HFF-Myc (cell line): ENCODE data around the gene SPG7.

Experiments
- DNase-seq: peaks from one replicate; pipeline ENCODE4 v3.0.0-alpha.2; 2011; ENCODE audit warnings: low read depth; ENCODE audit errors: extremely low read depth
- H3K4me3 ChIP-seq: replicated peaks from 2 replicates; pipeline ENCODE4 v1.5.1; 2011; ENCODE audit warnings: low read depth, mild to moderate bottlenecking, control low read depth, low read length
- TF ChIP-seq, protein P1 (sequence below): IDR thresholded peaks from 2 replicates; pipeline ENCODE4 v1.5.1; 2012; ENCODE audit warnings: mild to moderate bottlenecking, low read depth, low read length, control low read depth; ENCODE audit errors: missing control alignments

Gene SPG7

DNA sequence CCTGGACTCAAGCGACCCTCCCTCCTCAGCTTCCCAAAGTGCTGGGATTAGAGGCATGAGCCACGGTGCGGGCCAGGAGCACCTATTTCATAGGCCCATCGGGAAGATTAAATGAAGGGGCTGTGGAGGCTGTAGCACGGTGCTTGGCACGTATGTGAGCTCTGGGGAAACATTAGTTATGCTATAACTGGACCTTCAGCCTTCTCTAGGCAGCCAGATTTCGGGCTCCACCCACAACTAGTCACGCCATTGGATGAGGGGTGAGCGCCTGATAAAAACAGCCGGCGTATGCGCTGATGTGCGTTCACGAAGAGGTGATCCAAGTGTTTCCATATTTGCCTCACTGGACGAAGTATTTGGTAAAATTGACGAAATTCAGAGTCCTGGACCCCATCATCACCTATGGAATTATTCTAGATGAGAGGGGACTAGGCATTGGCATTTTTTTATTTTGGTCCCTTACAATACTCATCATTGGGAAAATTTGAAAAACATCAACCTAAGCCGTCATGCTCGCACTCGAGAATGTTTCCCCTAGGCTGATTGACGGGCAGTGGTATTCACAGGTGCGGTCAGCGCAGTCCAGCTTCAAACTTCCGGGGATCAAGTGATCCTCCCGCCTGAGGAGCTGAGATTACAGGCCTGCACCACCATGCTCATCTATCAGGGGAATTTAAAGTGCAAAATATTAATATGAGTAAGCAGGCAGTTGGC lies 16.1 kb upstream of the SPG7 start:
- H3K4me3 ChIP-seq, result peak overlapping the region; percentile 86
- no peak for DNase-seq
- TF ChIP-seq, protein P1, sequence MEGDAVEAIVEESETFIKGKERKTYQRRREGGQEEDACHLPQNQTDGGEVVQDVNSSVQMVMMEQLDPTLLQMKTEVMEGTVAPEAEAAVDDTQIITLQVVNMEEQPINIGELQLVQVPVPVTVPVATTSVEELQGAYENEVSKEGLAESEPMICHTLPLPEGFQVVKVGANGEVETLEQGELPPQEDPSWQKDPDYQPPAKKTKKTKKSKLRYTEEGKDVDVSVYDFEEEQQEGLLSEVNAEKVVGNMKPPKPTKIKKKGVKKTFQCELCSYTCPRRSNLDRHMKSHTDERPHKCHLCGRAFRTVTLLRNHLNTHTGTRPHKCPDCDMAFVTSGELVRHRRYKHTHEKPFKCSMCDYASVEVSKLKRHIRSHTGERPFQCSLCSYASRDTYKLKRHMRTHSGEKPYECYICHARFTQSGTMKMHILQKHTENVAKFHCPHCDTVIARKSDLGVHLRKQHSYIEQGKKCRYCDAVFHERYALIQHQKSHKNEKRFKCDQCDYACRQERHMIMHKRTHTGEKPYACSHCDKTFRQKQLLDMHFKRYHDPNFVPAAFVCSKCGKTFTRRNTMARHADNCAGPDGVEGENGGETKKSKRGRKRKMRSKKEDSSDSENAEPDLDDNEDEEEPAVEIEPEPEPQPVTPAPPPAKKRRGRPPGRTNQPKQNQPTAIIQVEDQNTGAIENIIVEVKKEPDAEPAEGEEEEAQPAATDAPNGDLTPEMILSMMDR, result no peak

DNA sequence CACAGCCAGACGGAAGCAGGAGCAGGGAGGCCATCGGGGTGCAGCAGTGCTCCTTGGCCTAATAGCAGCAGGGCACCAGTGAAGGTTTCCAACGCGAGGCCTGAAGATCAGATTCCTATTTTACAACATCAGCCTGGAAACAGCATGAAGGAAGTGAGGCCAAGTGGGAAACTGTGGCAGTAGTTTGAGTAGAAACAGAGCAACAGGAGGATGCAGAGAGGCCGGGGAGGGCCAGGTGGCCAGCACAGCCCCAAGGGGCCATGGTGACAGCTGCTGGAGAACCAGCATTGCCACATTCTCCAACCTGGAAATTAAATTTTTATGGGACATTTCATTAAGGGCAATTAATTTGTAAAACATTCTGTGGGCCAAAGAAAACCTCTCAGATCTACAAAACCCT lies 14.4 kb upstream of the SPG7 start:
- TF ChIP-seq, protein P1, result no peak
- no peak for DNase-seq
- no peak overlapping the region for H3K4me3 ChIP-seq

DNA sequence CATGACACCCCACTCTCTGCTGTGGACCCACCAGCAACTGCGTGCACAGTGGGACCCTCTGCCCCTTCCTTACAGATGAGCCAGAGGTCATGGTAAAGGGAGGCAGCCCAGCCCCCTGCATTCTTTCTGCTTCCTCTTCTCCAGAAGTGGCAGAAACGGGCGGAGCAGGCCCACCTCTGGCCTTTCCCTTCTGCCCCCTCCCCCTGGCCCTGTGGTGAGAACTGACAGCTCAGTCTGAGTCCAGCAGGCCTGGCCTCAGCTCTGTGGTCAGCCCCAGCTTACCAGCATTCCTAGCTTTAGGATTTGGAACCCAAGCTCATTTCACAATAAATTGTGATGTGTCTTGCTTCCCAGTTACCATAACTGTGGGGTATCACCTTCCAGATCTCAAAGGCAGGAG lies 13.1 kb upstream of the SPG7 start:
- no peak overlapping the region for H3K4me3 ChIP-seq
- DNase-seq, result no peak
- TF ChIP-seq, protein P1, result no peak

DNA sequence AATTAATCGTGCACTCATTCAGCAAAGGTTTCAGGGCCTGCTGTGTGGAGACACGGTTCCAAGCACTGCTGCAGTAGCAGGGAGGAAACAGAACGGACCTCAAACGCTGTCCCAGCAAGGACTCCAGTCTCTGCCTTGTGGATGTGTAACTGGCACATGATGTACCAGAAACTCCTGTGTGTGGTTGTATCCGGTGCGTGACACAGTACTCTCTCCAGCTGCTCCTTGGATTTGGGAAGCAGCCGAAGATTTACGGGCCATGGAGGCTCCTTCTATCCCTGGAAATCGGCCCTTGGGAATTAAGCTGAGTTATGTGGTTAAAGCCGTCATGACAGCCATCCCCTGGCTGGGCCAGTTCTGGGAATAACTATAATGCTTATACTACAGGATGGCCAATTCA lies 9.4 kb upstream of the SPG7 start:
- TF ChIP-seq, protein P1, result no peak
- H3K4me3 ChIP-seq, result no peak overlapping the region
- no peak for DNase-seq

DNA sequence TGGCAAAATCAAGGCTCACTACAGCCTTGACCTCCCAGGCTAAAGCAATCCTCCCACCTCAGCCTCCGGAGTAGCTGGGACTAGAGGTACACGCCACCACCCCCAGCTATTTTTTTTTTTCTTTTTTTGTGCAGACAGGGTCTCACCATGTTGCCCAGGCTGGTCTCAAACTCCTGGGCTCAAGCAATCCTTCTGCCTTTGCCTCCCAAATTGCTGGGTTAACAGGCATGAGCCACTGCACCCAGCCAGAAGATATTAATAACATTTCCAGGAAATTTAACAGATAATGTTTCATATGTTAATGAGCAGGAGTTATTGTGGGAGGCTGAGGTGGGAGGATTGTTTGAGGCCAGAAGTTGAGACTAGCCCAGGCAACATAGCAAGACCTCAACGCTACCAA lies 8.4 kb upstream of the SPG7 start:
- H3K4me3 ChIP-seq, result no peak overlapping the region
- TF ChIP-seq, protein P1, result no peak
- no peak for DNase-seq

DNA sequence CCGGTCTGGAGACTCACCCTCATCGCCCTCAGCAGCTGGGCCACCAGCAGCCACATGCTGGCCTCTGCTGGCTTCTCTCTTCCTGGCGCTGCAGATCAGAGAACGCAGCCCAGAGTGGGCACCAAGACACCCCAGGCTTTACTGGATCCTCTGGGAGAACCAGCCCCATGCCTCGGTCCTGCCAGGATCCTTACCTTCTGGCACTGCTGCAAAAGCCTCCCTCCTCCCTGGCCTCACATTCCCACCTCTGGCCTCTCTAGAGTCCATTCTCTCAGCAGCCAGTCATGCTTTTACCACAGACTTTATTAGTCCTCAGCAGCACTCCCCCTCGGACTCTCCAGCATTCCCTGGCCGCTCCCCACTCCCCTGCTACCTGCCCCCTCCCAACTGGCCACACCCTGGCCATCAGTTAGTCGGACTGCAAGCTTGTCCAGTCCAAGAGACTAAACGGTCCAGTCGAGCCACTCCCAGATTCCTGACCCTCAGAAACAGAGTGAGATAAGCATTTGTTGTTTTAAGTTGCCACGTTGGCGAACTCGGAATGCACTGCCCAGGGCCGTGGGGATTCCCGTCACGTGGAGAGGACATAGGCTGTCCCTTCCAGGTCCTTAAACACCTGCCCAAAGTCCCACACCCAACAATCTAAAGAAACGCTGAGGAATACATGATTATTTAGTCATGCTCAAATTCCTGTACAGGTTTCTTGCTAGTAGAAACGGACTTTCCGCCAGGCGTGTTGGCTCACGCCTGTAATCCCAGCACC lies 5.9 kb upstream of the SPG7 start:
- no peak overlapping the region for H3K4me3 ChIP-seq
- DNase-seq, result no peak
- TF ChIP-seq, protein P1, result no peak

DNA sequence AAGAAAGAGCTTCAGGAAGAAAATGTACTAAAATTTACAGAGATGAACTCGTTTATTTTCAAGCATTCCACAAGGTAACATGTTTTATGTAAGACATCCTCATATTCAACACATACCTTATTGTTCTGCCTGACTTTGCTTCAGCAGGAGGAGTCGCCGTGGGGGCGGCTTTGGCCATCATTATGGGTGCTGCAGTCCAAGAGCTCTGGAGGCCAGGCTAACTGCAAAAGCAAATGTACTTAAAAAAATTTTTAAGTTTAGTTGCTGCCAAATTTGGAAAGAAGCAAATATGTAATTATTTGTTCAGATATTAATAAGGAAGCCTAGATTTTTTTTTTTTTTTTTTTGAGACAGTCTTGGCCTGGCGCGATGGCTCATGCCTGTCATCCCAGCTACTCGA lies 4.1 kb upstream of the SPG7 start:
- TF ChIP-seq, protein P1, result no peak
- H3K4me3 ChIP-seq, result no peak overlapping the region
- DNase-seq, result no peak
